Measurements from ENCODE around the gene CEBPG.

CEBPG gene

GRCh38 chr19:33417751-33418150 is 44.2 kb downstream of the CEBPG start:
- Mint-ChIP-seq H3K36me3 (no peaks in the 10 kb centered on the region), H3K4me1 (peaks cover 5% of the 10 kb centered on the region), H3K27me3 (no peaks in the 10 kb centered on the region), H3K27ac (no peak overlapping the region), H3K9me3 (no peaks in the 10 kb centered on the region), H3K4me3 (no peak overlapping the region)
- no peak for DNase-seq
- CTCF ChIA-PET = interaction anchor here (0.6 to 3.8 kb wide), 4 partner anchors 11 to 354 kb away, joined by 3 to 18 read pairs (median 9); no protein-coding TSS in a partner anchor

- no peaks in the 10 kb centered on the region for H3K27me3 Mint-ChIP-seq
- CTCF ChIA-PET = interaction anchor here (1.3 to 3.8 kb wide), 3 partner anchors 12 to 352 kb away, joined by 3 to 14 read pairs (median 6); no protein-coding TSS in a partner anchor
- DNase-seq = no peak
- no peak overlapping the region for H3K27ac Mint-ChIP-seq
- H3K4me1 Mint-ChIP-seq = peaks cover 5% of the 10 kb centered on the region
- H3K4me3 Mint-ChIP-seq = no peak overlapping the region
- H3K9me3 Mint-ChIP-seq = no peaks in the 10 kb centered on the region
- no peaks in the 10 kb centered on the region for H3K36me3 Mint-ChIP-seq
Measured at GRCh38 chr19:33418461-33418860, 45.0 kb downstream of the CEBPG start.

- no peaks in the 10 kb centered on the region for H3K36me3 Mint-ChIP-seq
- CTCF ChIA-PET = interaction anchor here (1.3 to 3.8 kb wide), 3 partner anchors 12 to 352 kb away, joined by 3 to 14 read pairs (median 6); no protein-coding TSS in a partner anchor
- H3K4me1 Mint-ChIP-seq = peaks cover 5% of the 10 kb centered on the region
- no peak overlapping the region for H3K4me3 Mint-ChIP-seq
- H3K27ac Mint-ChIP-seq = no peak overlapping the region
- DNase-seq = no peak
- H3K27me3 Mint-ChIP-seq = no peaks in the 10 kb centered on the region
- H3K9me3 Mint-ChIP-seq = no peaks in the 10 kb centered on the region
Measured at GRCh38 chr19:33418871-33419787, 45.6 kb downstream of the CEBPG start.

GRCh38 chr19:33419788-33420130 is 46.2 kb downstream of the CEBPG start:
- DNase-seq = no peak
- Mint-ChIP-seq H3K36me3 (no peaks in the 10 kb centered on the region), H3K4me3 (no peak overlapping the region), H3K27ac (no peak overlapping the region), H3K9me3 (no peaks in the 10 kb centered on the region), H3K27me3 (no peaks in the 10 kb centered on the region), H3K4me1 (peaks cover 5% of the 10 kb centered on the region)
- CTCF ChIA-PET = interaction anchor here (1.3 to 3.8 kb wide), 3 partner anchors 11 to 351 kb away, joined by 3 to 14 read pairs (median 6); no protein-coding TSS in a partner anchor

- H3K27me3 Mint-ChIP-seq = no peaks in the 10 kb centered on the region
- no peak overlapping the region for H3K4me3 Mint-ChIP-seq
- no peaks in the 10 kb centered on the region for H3K9me3 Mint-ChIP-seq
- no peak for DNase-seq
- no peak overlapping the region for H3K27ac Mint-ChIP-seq
- no peaks in the 10 kb centered on the region for H3K36me3 Mint-ChIP-seq
- peaks cover 5% of the 10 kb centered on the region for H3K4me1 Mint-ChIP-seq
- CTCF ChIA-PET = interaction anchor here (3.8 kb wide), 1 partner anchor 10 kb away, joined by 14 read pairs; no protein-coding TSS in a partner anchor
Measured at GRCh38 chr19:33420821-33421220, 47.3 kb downstream of the CEBPG start.

- H3K4me1 Mint-ChIP-seq = peaks cover 2% of the 10 kb centered on the region
- no peak overlapping the region for H3K4me3 Mint-ChIP-seq
- H3K36me3 Mint-ChIP-seq = no peaks in the 10 kb centered on the region
- H3K27me3 Mint-ChIP-seq = no peaks in the 10 kb centered on the region
- no peak for DNase-seq
- CTCF ChIA-PET = interaction anchor here (3.8 kb wide), 1 partner anchor 9 kb away, joined by 14 read pairs; no protein-coding TSS in a partner anchor
- H3K9me3 Mint-ChIP-seq = no peaks in the 10 kb centered on the region
- no peak overlapping the region for H3K27ac Mint-ChIP-seq
Measured at GRCh38 chr19:33421368-33421767, 47.9 kb downstream of the CEBPG start.

GRCh38 chr19:33422369-33423180 is 49.1 kb downstream of the CEBPG start:
- no peaks in the 10 kb centered on the region for H3K4me1 Mint-ChIP-seq
- no peak overlapping the region for H3K4me3 Mint-ChIP-seq
- no peaks in the 10 kb centered on the region for H3K27me3 Mint-ChIP-seq
- H3K36me3 Mint-ChIP-seq = no peaks in the 10 kb centered on the region
- DNase-seq = no peak
- H3K9me3 Mint-ChIP-seq = no peaks in the 10 kb centered on the region
- CTCF ChIA-PET = interaction anchor here (0.6 kb wide), 1 partner anchor 12 kb away, joined by 3 read pairs; no protein-coding TSS in a partner anchor
- H3K27ac Mint-ChIP-seq = no peak overlapping the region

- CTCF ChIA-PET = interaction anchor here (1.3 kb wide), 1 partner anchor 227 kb away, joined by 4 read pairs; no protein-coding TSS in a partner anchor
- H3K27me3 Mint-ChIP-seq = no peaks in the 10 kb centered on the region
- no peaks in the 10 kb centered on the region for H3K4me1 Mint-ChIP-seq
- no peaks in the 10 kb centered on the region for H3K36me3 Mint-ChIP-seq
- DNase-seq = no peak
- H3K4me3 Mint-ChIP-seq = no peak overlapping the region
- no peak overlapping the region for H3K27ac Mint-ChIP-seq
- H3K9me3 Mint-ChIP-seq = no peaks in the 10 kb centered on the region
Measured at GRCh38 chr19:33424181-33424580, 50.7 kb downstream of the CEBPG start.

- CTCF ChIA-PET = no interaction called here
- H3K27me3 Mint-ChIP-seq = peaks cover 7% of the 10 kb centered on the region
- H3K9me3 Mint-ChIP-seq = no peaks in the 10 kb centered on the region
- H3K36me3 Mint-ChIP-seq = no peaks in the 10 kb centered on the region
- no peak overlapping the region for H3K4me3 Mint-ChIP-seq
- peaks cover 7% of the 10 kb centered on the region for H3K4me1 Mint-ChIP-seq
- no peak overlapping the region for H3K27ac Mint-ChIP-seq
- DNase-seq = no peak
Measured at GRCh38 chr19:33426621-33427361, 53.3 kb downstream of the CEBPG start.

- H3K36me3 Mint-ChIP-seq = no peaks in the 10 kb centered on the region
- H3K4me3 Mint-ChIP-seq = no peak overlapping the region
Measured at GRCh38 chr19:33427801-33428626, 54.5 kb downstream of the CEBPG start.

GRCh38 chr19:33428627-33429125 is 55.2 kb downstream of the CEBPG start:
- Mint-ChIP-seq H3K9me3 (no peaks in the 10 kb centered on the region), H3K4me3 (no peak overlapping the region), H3K36me3 (no peaks in the 10 kb centered on the region), H3K4me1 (peaks cover 7% of the 10 kb centered on the region), H3K27ac (no peak overlapping the region), H3K27me3 (peaks cover 7% of the 10 kb centered on the region)
- CTCF ChIA-PET = interaction anchor here (0.6 to 2.6 kb wide), 3 partner anchors 340 to 570 kb away, joined by 3 to 16 read pairs (median 3); no protein-coding TSS in a partner anchor
- DNase-seq = no peak

More at GRCh38 chr19:33427801-33428626, 54.5 kb downstream of the CEBPG start:
- Mint-ChIP-seq H3K27ac (no peak overlapping the region), H3K9me3 (no peaks in the 10 kb centered on the region), H3K27me3 (peaks cover 7% of the 10 kb centered on the region), H3K4me1 (peaks cover 7% of the 10 kb centered on the region)
- CTCF ChIA-PET = interaction anchor here (1.5 kb wide), 1 partner anchor 343 kb away, joined by 3 read pairs; no protein-coding TSS in a partner anchor
- no peak for DNase-seq

- H3K27ac Mint-ChIP-seq = peak overlapping the region; percentile 33
- H3K4me3 Mint-ChIP-seq = no peak overlapping the region
- DNase-seq = peak; percentile 33
- no peaks in the 10 kb centered on the region for H3K9me3 Mint-ChIP-seq
- peaks cover 7% of the 10 kb centered on the region for H3K4me1 Mint-ChIP-seq
- peaks cover 7% of the 10 kb centered on the region for H3K27me3 Mint-ChIP-seq
- CTCF ChIA-PET = interaction anchor here (0.8 to 2.6 kb wide), 13 partner anchors 10 to 612 kb away, joined by 3 to 17 read pairs (median 4); no protein-coding TSS in a partner anchor
- no peaks in the 10 kb centered on the region for H3K36me3 Mint-ChIP-seq
Measured at GRCh38 chr19:33429891-33430673, 56.6 kb downstream of the CEBPG start.

Data from activated naive CD4-positive, alpha-beta T cell treated with anti-CD3 and anti-CD28 coated beads, Interleukin-2, amount 10 ng/mL, durations not matched to agents 7 days and 5 days (primary cell).